ENCODE results near the gene PBXIP1.

DNA sequence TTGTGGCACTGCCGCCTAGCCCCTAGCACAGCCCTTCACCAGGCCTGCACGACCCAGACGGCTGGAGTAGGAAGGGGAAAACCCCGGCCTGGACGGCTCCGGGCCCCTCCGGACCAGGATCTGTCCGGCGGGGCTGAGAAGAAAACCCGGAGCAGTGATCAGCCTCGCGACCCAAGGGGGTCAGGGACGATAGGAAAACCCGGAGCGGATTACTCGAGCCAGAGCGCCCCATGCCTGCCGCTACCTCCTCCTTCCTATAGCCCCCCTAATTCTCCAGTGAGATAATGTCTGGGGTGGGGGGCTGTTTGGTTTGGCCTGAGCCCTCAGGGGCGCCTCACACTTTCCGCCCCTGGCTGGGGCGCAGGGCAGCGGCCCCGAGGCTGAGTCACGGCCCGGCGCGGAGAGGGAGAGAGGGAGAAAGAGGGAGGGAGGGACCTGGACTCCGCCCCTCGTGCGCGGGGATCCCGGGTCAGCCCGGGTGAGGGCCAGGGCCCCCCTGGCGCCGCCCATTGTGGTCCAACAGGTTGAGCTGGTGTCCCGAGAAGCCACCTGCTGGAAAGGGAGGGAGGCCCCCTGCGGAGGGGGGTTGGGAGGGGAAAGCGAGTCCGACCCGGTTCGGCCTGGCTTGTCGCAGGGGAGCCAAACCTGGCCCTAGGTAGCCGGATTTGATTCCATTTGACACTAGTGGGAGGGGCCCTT is 45.0 kb upstream of the PBXIP1 start:
- TF ChIP-seq CTCF (IDR thresholded peaks at IDR 0.05) (peak in 3 of 4 experiments; percentile 15 to 30 (median 28)), POLR2AphosphoS5 (IDR thresholded peaks at IDR 0.05) (peak; percentile 63), EP300 (IDR thresholded peaks at IDR 0.05) (no peak)
